WI38 (cell line): ENCODE data around the gene SDHAF2.

Source experiments
- H3K4me3 ChIP-seq: 2 replicates; pipeline ENCODE4 v1.5.1; 2011; ENCODE audit warnings: low read depth, mild to moderate bottlenecking, control low read depth, low read length
- TF ChIP-seq, protein P1 (sequence below): IDR thresholded peaks from 2 replicates; pipeline ENCODE4 v1.5.1; 2012; ENCODE audit warnings: low read depth, mild to moderate bottlenecking, control low read depth, low read length

Gene SDHAF2

DNA sequence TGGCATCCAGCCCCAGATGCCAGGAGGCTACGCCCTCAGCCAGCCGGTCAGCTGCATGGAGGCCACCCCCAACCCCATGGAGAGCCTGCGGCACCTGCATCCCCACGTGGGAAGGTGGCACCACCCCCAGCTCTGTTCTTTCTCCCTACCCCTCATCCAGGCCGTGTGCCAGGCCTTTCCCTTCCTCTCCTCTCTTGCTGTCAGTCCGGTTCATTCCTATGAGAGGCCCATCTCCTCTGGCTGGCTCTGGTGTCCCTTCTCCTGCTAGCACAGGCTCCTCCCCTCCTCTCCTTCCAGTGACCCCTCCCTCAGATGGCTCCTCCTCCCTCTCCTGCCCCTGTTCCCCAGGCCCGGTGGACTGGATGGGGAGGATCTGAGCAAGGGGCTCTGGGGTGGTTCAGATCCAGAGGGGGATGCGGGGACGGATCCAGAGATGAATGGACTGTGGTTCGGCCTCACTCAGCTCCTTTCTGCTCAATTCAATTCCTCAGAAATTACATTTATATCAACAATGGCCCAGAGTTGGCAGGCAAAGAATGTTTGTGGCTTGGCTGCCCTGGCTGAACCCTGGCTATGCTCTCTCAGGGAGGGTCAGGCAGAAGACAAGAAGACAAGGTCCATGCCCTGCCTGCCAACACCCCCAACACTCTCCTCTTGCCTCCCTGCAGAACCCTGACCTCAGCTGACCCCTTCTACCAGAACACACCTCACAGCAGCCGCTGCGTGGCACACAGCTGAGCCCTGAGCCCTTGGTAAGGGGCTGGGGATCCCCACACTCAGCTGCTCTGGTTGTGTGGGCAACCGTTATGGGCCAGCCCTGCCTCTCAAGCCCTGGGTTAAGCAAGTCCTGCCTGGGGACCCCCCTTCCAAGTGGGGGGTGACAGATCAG lies 60.2 kb downstream of the SDHAF2 start:
- no peak overlapping the region for H3K4me3 ChIP-seq
- TF ChIP-seq, protein P1, sequence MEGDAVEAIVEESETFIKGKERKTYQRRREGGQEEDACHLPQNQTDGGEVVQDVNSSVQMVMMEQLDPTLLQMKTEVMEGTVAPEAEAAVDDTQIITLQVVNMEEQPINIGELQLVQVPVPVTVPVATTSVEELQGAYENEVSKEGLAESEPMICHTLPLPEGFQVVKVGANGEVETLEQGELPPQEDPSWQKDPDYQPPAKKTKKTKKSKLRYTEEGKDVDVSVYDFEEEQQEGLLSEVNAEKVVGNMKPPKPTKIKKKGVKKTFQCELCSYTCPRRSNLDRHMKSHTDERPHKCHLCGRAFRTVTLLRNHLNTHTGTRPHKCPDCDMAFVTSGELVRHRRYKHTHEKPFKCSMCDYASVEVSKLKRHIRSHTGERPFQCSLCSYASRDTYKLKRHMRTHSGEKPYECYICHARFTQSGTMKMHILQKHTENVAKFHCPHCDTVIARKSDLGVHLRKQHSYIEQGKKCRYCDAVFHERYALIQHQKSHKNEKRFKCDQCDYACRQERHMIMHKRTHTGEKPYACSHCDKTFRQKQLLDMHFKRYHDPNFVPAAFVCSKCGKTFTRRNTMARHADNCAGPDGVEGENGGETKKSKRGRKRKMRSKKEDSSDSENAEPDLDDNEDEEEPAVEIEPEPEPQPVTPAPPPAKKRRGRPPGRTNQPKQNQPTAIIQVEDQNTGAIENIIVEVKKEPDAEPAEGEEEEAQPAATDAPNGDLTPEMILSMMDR, result no peak

DNA sequence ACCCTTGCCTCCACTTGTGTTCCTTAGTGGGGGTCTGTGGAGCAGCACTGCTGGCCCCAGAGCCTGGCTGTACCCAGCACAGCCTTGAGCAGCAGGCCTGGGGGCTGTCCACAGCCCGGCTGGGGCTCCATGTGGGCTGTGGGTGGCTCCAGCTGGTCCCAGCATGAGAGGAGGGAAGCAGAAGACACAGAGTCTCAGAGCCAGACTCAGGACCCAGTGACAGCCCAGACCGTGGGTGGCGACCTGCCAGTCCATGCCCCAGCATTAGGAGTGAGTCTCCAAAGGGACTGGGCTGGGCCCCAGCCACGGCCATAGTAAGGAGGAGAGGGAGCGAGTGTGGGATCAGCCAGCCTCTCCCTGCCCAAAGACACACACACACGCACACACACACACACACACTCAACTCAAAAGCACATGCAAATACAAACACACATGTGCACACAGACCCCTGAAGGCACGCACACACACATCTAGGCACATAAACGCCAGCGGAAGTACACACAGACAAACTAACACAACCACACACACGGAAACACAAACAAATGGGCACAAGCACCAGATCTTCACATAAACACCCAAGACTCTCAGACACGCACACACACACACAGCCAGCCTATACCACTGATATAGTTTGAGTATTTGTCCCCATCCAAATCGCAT lies 61.9 kb downstream of the SDHAF2 start:
- TF ChIP-seq, protein P1, result no peak
- H3K4me3 ChIP-seq, result no peak overlapping the region

DNA sequence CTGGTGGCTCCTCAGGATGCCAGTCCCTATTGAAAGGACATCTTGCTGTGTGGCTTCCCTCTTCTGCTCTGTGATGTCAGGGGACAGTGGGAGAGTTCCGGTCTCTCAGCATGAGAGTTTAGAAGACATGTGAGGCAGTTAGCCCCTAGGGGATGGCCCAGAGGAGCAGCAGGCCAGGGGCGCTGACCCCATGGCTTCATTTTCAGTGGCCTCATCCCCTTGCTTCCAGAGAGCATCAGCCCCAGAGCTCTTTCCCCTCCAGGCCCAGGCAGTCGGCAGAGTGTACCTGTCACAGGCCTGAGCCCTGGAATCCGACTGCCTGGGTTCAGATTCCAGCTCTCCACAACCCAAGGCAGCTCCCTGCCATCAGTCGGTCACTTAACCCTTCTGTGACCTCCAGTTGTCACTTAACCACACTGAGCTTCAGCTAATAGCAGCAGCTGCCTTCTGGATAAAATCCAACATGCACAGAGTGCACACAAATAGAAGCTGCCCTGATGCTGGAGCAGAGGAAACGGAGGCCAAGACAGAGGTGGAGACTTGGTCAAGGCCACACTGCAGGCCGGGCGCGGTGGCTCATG lies 64.5 kb downstream of the SDHAF2 start:
- H3K4me3 ChIP-seq, result no peak overlapping the region
- TF ChIP-seq, protein P1, result no peak

DNA sequence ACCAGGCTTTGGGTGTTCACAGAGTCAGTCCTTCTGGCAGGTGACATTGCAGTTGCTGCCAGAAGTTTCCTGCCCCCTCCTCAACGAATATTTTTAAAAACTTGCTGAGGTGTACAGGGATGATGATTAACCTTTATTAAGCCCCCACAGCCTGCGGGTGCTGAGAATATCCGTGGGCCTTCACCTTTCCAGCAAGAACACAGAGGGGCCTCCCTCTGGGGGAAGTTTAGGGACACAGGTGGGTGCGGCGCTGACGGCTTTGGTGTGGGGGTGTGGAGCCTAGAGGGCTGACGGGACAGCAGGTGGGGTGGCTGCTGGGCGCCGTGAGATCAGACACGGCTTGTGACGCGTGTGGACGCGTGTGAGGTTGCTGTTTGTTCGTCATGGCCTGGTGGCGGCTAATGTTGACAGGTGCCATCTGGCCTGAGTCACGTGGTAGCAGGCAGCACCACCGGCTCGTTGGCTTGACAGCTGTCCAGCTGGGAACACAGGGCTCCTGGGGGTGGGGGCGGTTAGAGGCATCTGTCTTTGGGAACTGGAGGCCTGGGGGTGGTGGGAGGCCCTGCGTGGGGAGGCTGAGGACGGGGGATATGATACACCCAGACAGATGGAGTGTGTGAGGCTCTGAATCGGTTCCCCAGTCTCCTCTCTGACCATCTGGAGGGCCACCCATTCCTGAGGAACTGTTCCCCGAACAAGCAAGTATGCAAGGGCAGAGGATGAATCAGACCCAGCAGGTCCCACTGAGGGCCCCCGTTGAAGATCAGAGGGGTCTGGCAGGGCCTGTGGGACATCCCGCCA lies 66.1 kb downstream of the SDHAF2 start:
- H3K4me3 ChIP-seq, result no peak overlapping the region
- TF ChIP-seq, protein P1, result no peak
